Measurements from ENCODE around the gene ZGRF1.

DNA sequence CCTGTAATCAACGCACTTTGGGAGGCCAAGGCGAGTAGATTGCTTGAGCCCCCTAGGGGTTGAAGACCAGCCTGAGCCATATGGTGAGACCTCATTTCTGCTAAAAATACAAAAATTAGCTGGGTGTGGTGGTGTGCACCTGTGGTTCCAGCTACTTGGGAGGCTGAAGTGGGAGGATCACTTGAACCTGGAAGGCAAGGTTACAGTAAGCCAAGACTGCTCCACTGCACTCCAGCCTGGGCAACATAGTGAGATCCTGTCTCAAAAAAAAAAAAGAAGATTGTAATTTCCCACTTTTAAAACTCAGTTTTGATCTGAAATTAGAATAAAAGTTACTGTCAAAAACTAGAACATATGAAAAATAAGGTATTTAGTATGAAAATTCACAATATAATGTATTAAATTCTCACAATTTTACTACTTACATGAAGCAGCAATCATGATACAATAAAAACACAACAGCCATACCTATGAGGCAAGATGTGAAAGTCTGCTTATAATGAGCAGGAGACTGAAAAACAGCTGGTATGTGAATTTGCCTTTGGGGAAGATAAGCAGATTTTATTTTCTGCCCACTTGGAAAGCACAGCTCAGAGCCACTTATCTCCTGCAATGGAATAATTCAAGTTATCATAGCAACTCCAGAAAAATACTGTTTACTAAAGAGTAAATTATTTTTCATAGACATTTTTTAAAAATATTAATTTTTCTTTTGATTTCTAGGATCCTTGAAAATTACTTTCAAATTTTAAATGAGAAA lies 50.6 kb downstream of the ZGRF1 start:
- TF ChIP-seq, protein P1, sequence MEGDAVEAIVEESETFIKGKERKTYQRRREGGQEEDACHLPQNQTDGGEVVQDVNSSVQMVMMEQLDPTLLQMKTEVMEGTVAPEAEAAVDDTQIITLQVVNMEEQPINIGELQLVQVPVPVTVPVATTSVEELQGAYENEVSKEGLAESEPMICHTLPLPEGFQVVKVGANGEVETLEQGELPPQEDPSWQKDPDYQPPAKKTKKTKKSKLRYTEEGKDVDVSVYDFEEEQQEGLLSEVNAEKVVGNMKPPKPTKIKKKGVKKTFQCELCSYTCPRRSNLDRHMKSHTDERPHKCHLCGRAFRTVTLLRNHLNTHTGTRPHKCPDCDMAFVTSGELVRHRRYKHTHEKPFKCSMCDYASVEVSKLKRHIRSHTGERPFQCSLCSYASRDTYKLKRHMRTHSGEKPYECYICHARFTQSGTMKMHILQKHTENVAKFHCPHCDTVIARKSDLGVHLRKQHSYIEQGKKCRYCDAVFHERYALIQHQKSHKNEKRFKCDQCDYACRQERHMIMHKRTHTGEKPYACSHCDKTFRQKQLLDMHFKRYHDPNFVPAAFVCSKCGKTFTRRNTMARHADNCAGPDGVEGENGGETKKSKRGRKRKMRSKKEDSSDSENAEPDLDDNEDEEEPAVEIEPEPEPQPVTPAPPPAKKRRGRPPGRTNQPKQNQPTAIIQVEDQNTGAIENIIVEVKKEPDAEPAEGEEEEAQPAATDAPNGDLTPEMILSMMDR (IDR thresholded peaks at IDR 0.05; ENCODE audit: extremely low read depth in 1 of 2, insufficient read depth in 1 of 2, low read depth in 1 of 2, low read length in 2 of 2) = no peak
- TF ChIP-seq GATA2 (IDR thresholded peaks at IDR 0.05; ENCODE audit: insufficient read depth, insufficient read length, low read depth, low read length) (no peak), POLR2A (IDR thresholded peaks at IDR 0.05; ENCODE audit: low read depth, low read length) (no peak), EZH2 (IDR thresholded peaks at IDR 0.05; ENCODE audit: borderline replicate concordance, low read depth, low read length, severe bottlenecking) (no peak), POLR2AphosphoS5 (IDR thresholded peaks at IDR 0.05; ENCODE audit: insufficient read depth, low read depth, low read length) (no peak), JUN (IDR thresholded peaks at IDR 0.05; ENCODE audit: borderline replicate concordance, insufficient read depth, insufficient read length, low read depth) (no peak)
- TF ChIP-seq, protein P2, sequence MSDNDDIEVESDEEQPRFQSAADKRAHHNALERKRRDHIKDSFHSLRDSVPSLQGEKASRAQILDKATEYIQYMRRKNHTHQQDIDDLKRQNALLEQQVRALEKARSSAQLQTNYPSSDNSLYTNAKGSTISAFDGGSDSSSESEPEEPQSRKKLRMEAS (IDR thresholded peaks at IDR 0.05; ENCODE audit: insufficient read depth, insufficient read length) = no peak

Data from endothelial cell of umbilical vein (primary cell).